OCI-LY7 (cell line): Measurements from ENCODE around the gene LDB3. TPM values are rescaled to one million over a fixed set of nuclear protein-coding genes. Genes with fewer than 3 reads are reported as not detected.

Source experiments
- BruUV-seq: library from RNA; stranded (reverse); fragments of 400-500 nt; replicated peaks from 2 replicates; lab custom pipeline; 2021; lab: Mats Ljungman, UMichigan
- CTCF ChIA-PET: fragments of 300-600 bp; sonication (Branson Sonifier 250); formaldehyde crosslinking; loops from one replicate; lab custom pipeline; 2022; ENCODE audit warnings: antibody characterized with exemption; ENCODE audit not compliant: unreplicated experiment; lab: Charles Lee
- POLR2A ChIA-PET: fragments of 300-600 bp; sonication (Branson Sonifier 250); formaldehyde crosslinking; loops from one replicate; lab custom pipeline; 2022; ENCODE audit warnings: antibody characterized with exemption; lab: Charles Lee
- DNase-seq: peaks from one replicate; pipeline ENCODE4 v3.0.0-alpha.2; 2015; ENCODE audit warnings: low spot score
- H2AFZ ChIP-seq: fragments of 200-600 bp; sonication (generic), shearing (Covaris generic); 2 replicates; pipeline ENCODE4 v1.6.1; 2014; ENCODE audit warnings: mild to moderate bottlenecking, antibody characterized with exemption, low read length, moderate library complexity
- H3K27ac ChIP-seq: fragments of 200-600 bp; sonication (generic); 2 replicates; pipeline ENCODE4 v1.5.1; 2014; ENCODE audit warnings: mixed run types, low read depth, mild to moderate bottlenecking, moderate library complexity, low read length, inconsistent platforms; ENCODE audit not compliant: poor library complexity, severe bottlenecking
- H3K36me3 ChIP-seq: fragments of 200-600 bp; sonication (generic); 2 replicates; pipeline ENCODE4 v1.6.1; 2014; ENCODE audit warnings: mild to moderate bottlenecking, antibody characterized with exemption, low read length, moderate library complexity, mixed read lengths; ENCODE audit not compliant: insufficient read depth
- H3K4me1 ChIP-seq: fragments of 200-600 bp; sonication (generic); 2 replicates; pipeline ENCODE4 v1.5.1; 2014; ENCODE audit warnings: mild to moderate bottlenecking, low read length; ENCODE audit not compliant: insufficient read depth, poor library complexity, severe bottlenecking
- H3K4me2 ChIP-seq: fragments of 200-600 bp; sonication (generic); 2 replicates; pipeline ENCODE4 v1.6.1; 2014; ENCODE audit warnings: mild to moderate bottlenecking, low read length
- H3K4me3 ChIP-seq: fragments of 200-600 bp; sonication (generic); 2 replicates; pipeline ENCODE4 v1.5.1; 2014; ENCODE audit warnings: mild to moderate bottlenecking, low read depth, low read length; ENCODE audit not compliant: poor library complexity, severe bottlenecking
- H3K79me2 ChIP-seq: fragments of 200-600 bp; sonication (generic); 2 replicates; pipeline ENCODE4 v1.6.1; 2016; ENCODE audit warnings: low read depth, mild to moderate bottlenecking, low read length, moderate library complexity, mixed read lengths; ENCODE audit not compliant: insufficient read depth
- H3K9me2 ChIP-seq: fragments of 200-600 bp; sonication (generic); 2 replicates; pipeline ENCODE4 v1.6.1; 2016; ENCODE audit warnings: mild to moderate bottlenecking, low read length, mixed read lengths; ENCODE audit not compliant: insufficient read depth
- H3K9me3 ChIP-seq: fragments of 200-600 bp; sonication (generic); 2 replicates; pipeline ENCODE4 v1.6.1; 2014; ENCODE audit warnings: mild to moderate bottlenecking, mixed run types, low read length, mixed read lengths
- H4K20me1 ChIP-seq: fragments of 200-600 bp; sonication (generic); 2 replicates; pipeline ENCODE4 v1.6.1; 2014; ENCODE audit warnings: mild to moderate bottlenecking, antibody characterized with exemption, low read length, moderate library complexity, mixed read lengths; ENCODE audit not compliant: insufficient read depth
- CTCF ChIP-seq: fragments of 200-600 bp; sonication (generic); conservative IDR thresholded peaks from 2 replicates; pipeline ENCODE4 v1.5.1; 2014; ENCODE audit warnings: mild to moderate bottlenecking, antibody characterized with exemption, low read length, moderate library complexity, mixed read lengths
- EZH2phosphoT487 ChIP-seq: fragments of 200-600 bp; sonication (generic); IDR thresholded peaks from 2 replicates; pipeline ENCODE4 v1.6.1; 2018; ENCODE audit warnings: low read depth, borderline replicate concordance, mild to moderate bottlenecking, mixed run types, antibody characterized with exemption, low read length, moderate library complexity, mixed read lengths
- intact Hi-C: fragments of 100-400 bp; cut with micrococcal nuclease; formaldehyde crosslinking; loops from one replicate; pipeline ENCODE4 v1.10.0; 2022; ENCODE audit not compliant: unreplicated experiment
- total RNA-seq, 2 experiments: library from RNA; depleted of rRNA in 1 of 2; stranded (reverse); fragments of >200 nt in 1 of 2; shearing (Covaris generic) in 1 of 2; gene quantifications; 2 replicates each; pipeline ENCODE4 v1.2.3, GENCODE V29; 2014 to 2022

The LDB3 gene
- total RNA-seq, 2 experiments from 2014 or later = 0.08 TPM; not detected in 1

GRCh38 chr10:86711513-86712316, 43.4 kb downstream of the LDB3 start:
- no peaks in the 10 kb centered on the region for H3K9me2 ChIP-seq
- H2AFZ ChIP-seq = peak overlapping the region; percentile 99
- H3K4me3 ChIP-seq = peak overlapping the region; percentile 70
- peaks cover 14% of the 10 kb centered on the region for H3K4me1 ChIP-seq
- H4K20me1 ChIP-seq = no peaks in the 10 kb centered on the region
- H3K79me2 ChIP-seq = no peaks in the 10 kb centered on the region
- POLR2A ChIA-PET = interaction anchor here (1.0 to 1.1 kb wide), 2 partner anchors 9 to 169 kb away, joined by 3 to 4 read pairs; no protein-coding TSS in a partner anchor
- H3K4me2 ChIP-seq = peak overlapping the region; percentile 65
- intact Hi-C loops = loop anchor here (10.0 kb wide), 1 partner anchor 253 kb away; the partner anchor contains the start of gene ADIRF
- BruUV-seq = no TSS peak
- H3K9me3 ChIP-seq = no peaks in the 10 kb centered on the region
- TF ChIP-seq CTCF (no peak), EZH2phosphoT487 (no peak)
- H3K27ac ChIP-seq = peak overlapping the region; percentile 38
- CTCF ChIA-PET = no interaction called here
- no peaks in the 10 kb centered on the region for H3K36me3 ChIP-seq
- DNase-seq = peak; percentile 57

- Histone ChIP-seq H3K4me1 (peaks cover 14% of the 10 kb centered on the region), H3K27ac (no peak overlapping the region), H3K9me3 (no peaks in the 10 kb centered on the region), H3K36me3 (no peaks in the 10 kb centered on the region), H3K4me2 (peak overlapping the region; percentile 65), H2AFZ (peak overlapping the region; percentile 67), H3K9me2 (no peaks in the 10 kb centered on the region), H3K79me2 (no peaks in the 10 kb centered on the region), H3K4me3 (peak overlapping the region; percentile 70), H4K20me1 (no peaks in the 10 kb centered on the region)
- no TSS peak for BruUV-seq
- DNase-seq = peak; percentile 41
- TF ChIP-seq EZH2phosphoT487 = no peak
- TF ChIP-seq CTCF = no peak
- CTCF ChIA-PET = no interaction called here
- POLR2A ChIA-PET = interaction anchor here (1.0 to 1.1 kb wide), 2 partner anchors 8 to 169 kb away, joined by 3 to 4 read pairs; no protein-coding TSS in a partner anchor
- intact Hi-C loops = loop anchor here (10.0 kb wide), 1 partner anchor 252 kb away; the partner anchor contains the start of gene ADIRF
Observed at GRCh38 chr10:86712317-86712707, 44.0 kb downstream of the LDB3 start.
